ENCODE data around the gene FGF12. TPM values are rescaled to one million over a fixed set of nuclear protein-coding genes. Genes with fewer than 3 reads are reported as not detected.

Gene FGF12
- polyA plus RNA-seq, 2 of the 4 experiments (the other 2 are of a cell fraction): 0.63 to 1.1 TPM

GRCh38 chr3:192496905-192497587 is 230.3 kb downstream of the FGF12 start:
- TF ChIP-seq RAD21 (conservative IDR thresholded peaks at IDR 0.05 in 1 of 2, IDR thresholded peaks at IDR 0.05 in 1 of 2): no peak
- TF ChIP-seq CTCF (IDR thresholded peaks at IDR 0.05): no peak
- TF ChIP-seq ZSCAN20 (CRISPR knock-in tag; IDR thresholded peaks at IDR 0.05): no peak
- TF ChIP-seq BHLHE40 (IDR thresholded peaks at IDR 0.05; ENCODE audit: low read depth, low read length): no peak
- TF ChIP-seq PBX3 (IDR thresholded peaks at IDR 0.05): no peak
- no peak for TF ChIP-seq JUN (IDR thresholded peaks at IDR 0.05)
- no peak for TF ChIP-seq TFCP2L1 (CRISPR knock-in tag; IDR thresholded peaks at IDR 0.05)
- CTCF ChIA-PET: no interaction called here

GRCh38 chr3:192494174-192494573 is 233.2 kb downstream of the FGF12 start:
- POLR2A ChIA-PET: no interaction called here
- TF ChIP-seq MAFK (IDR thresholded peaks at IDR 0.05; ENCODE audit: partially characterized antibody) (no peak), KDM5A (IDR thresholded peaks at IDR 0.05) (no peak), PHF8 (IDR thresholded peaks at IDR 0.05; ENCODE audit: borderline replicate concordance, low read depth) (no peak), HMGXB4 (CRISPR knock-in tag; IDR thresholded peaks at IDR 0.05; ENCODE audit: borderline replicate concordance) (no peak), FOXS1 (CRISPR knock-in tag; IDR thresholded peaks at IDR 0.05) (no peak), RNF2 (IDR thresholded peaks at IDR 0.05; ENCODE audit: borderline replicate concordance, low read depth) (no peak), RARB (CRISPR knock-in tag; IDR thresholded peaks at IDR 0.05) (no peak), TFCP2L1 (CRISPR knock-in tag; IDR thresholded peaks at IDR 0.05) (no peak), CHD2 (IDR thresholded peaks at IDR 0.05; ENCODE audit: low read length, partially characterized antibody) (no peak), CEBPB (IDR thresholded peaks at IDR 0.05) (no peak), BHLHE40 (IDR thresholded peaks at IDR 0.05; ENCODE audit: low read depth, low read length) (no peak), SMC3 (IDR thresholded peaks at IDR 0.05) (no peak), ZC3H11A (IDR thresholded peaks at IDR 0.05) (no peak), CTCF (IDR thresholded peaks at IDR 0.05) (no peak), MAX (IDR thresholded peaks at IDR 0.05) (no peak), RAD21 (conservative IDR thresholded peaks at IDR 0.05 in 1 of 2, IDR thresholded peaks at IDR 0.05 in 1 of 2) (no peak), TP53 (CRISPR knock-in tag; IDR thresholded peaks at IDR 0.05) (no peak), JUN (IDR thresholded peaks at IDR 0.05) (no peak)
- Histone ChIP-seq H3K9me3 (no peaks in the 10 kb centered on the region), H3K4me3 (no peak overlapping the region), H3K27ac (no peak overlapping the region), H3K4me2 (no peak overlapping the region), H3K4me1 (no peaks in the 10 kb centered on the region)
- FAIRE-seq (no peak), DNase-seq (ENCODE audit: low read depth in 1 of 2, low spot score in 1 of 2) (no peak), ATAC-seq (no peak)
- CTCF ChIA-PET: no interaction called here
- 25% methylated on average over 1 of the region's 1 CpG for WGBS (ENCODE audit: missing lambda C conversion rate)

More at GRCh38 chr3:192496905-192497587, 230.3 kb downstream of the FGF12 start:
- no peaks in the 10 kb centered on the region for H3K9me3 ChIP-seq
- no peak overlapping the region for H3K4me3 ChIP-seq
- no peak overlapping the region for H3K4me2 ChIP-seq
- ATAC-seq: no peak
- no peaks in the 10 kb centered on the region for H3K4me1 ChIP-seq
- POLR2A ChIA-PET: no interaction called here
- no peak for DNase-seq (ENCODE audit: low read depth in 1 of 2, low spot score in 1 of 2)
- FAIRE-seq: no peak
- WGBS (ENCODE audit: missing lambda C conversion rate): 2% methylated on average over 7 of the region's 7 CpGs
- no peak overlapping the region for H3K27ac ChIP-seq

Data from A549 (cell line).